Middle frontal gyrus (tissue), 1 donor: ENCODE data around the gene TUBB3.

Experiments used
- DNase-seq: peaks from one replicate; pipeline ENCODE4 v3.0.0-alpha.2; 2015; ENCODE audit warnings: low spot score; ENCODE audit errors: extremely low spot score

TUBB3 gene

GRCh38 chr16:89936981-89937380 lies 13.8 kb downstream of the TUBB3 start:
- DNase-seq = no peak

GRCh38 chr16:89938175-89938885 lies 15.2 kb downstream of the TUBB3 start:
- DNase-seq = no peak

- no peak for DNase-seq
Measured at GRCh38 chr16:89944773-89945172, 21.6 kb downstream of the TUBB3 start.

GRCh38 chr16:89945654-89946053 lies 22.5 kb downstream of the TUBB3 start:
- no peak for DNase-seq

- DNase-seq = no peak
Measured at GRCh38 chr16:89946515-89946914, 23.4 kb downstream of the TUBB3 start.

- no peak for DNase-seq
Measured at GRCh38 chr16:89949121-89949742, 26.1 kb downstream of the TUBB3 start.

- DNase-seq = no peak
Measured at GRCh38 chr16:89949756-89950155, 26.6 kb downstream of the TUBB3 start.

GRCh38 chr16:89951509-89951908 lies 28.4 kb downstream of the TUBB3 start:
- DNase-seq = no peak

- DNase-seq = no peak
Measured at GRCh38 chr16:89952049-89952448, 28.9 kb downstream of the TUBB3 start.

GRCh38 chr16:89952551-89952950 lies 29.4 kb downstream of the TUBB3 start:
- DNase-seq = no peak

GRCh38 chr16:89953671-89954406 lies 30.7 kb downstream of the TUBB3 start:
- no peak for DNase-seq

GRCh38 chr16:89954462-89954861 lies 31.3 kb downstream of the TUBB3 start:
- no peak for DNase-seq

- no peak for DNase-seq
Measured at GRCh38 chr16:89955001-89955685, 32.0 kb downstream of the TUBB3 start.

GRCh38 chr16:89956505-89957215 lies 33.5 kb downstream of the TUBB3 start:
- no peak for DNase-seq

- DNase-seq = no peak
Measured at GRCh38 chr16:89957216-89957785, 34.2 kb downstream of the TUBB3 start.

GRCh38 chr16:89958068-89958467 lies 34.9 kb downstream of the TUBB3 start:
- no peak for DNase-seq

- DNase-seq = no peak
Measured at GRCh38 chr16:89958596-89958995, 35.5 kb downstream of the TUBB3 start.

- DNase-seq = no peak
Measured at GRCh38 chr16:89960966-89961365, 37.8 kb downstream of the TUBB3 start.

- no peak for DNase-seq
Measured at GRCh38 chr16:89961920-89962319, 38.8 kb downstream of the TUBB3 start.

- DNase-seq = no peak
Measured at GRCh38 chr16:89962754-89963498, 39.8 kb downstream of the TUBB3 start.
